Endothelial cell (in vitro differentiated cells): Measurements from ENCODE around the gene GORASP2. TPM values are rescaled to one million over a fixed set of nuclear protein-coding genes. Genes with fewer than 3 reads are reported as not detected.

Experiments used
- DNase-seq: peaks from one replicate; pipeline ENCODE4 v3.0.0; 2021; ENCODE audit warnings: low spot score
- H3K27ac Mint-ChIP-seq: one replicate; pipeline ENCODE4 v1.8.0; 2021; ENCODE audit warnings: mixed read lengths, inconsistent platforms; ENCODE audit not compliant: unreplicated experiment
- H3K27me3 Mint-ChIP-seq: one replicate; pipeline ENCODE4 v1.8.0; 2021; ENCODE audit warnings: mild to moderate bottlenecking, moderate library complexity, mixed read lengths, inconsistent platforms; ENCODE audit not compliant: unreplicated experiment
- H3K36me3 Mint-ChIP-seq: one replicate; pipeline ENCODE4 v1.8.0; 2021; ENCODE audit warnings: mild to moderate bottlenecking, low read depth, mixed read lengths, inconsistent platforms; ENCODE audit not compliant: unreplicated experiment
- H3K4me1 Mint-ChIP-seq: one replicate; pipeline ENCODE4 v1.8.0; 2021; ENCODE audit warnings: mild to moderate bottlenecking, mixed read lengths, inconsistent platforms; ENCODE audit not compliant: unreplicated experiment
- H3K4me3 Mint-ChIP-seq: one replicate; pipeline ENCODE4 v1.8.0; 2021; ENCODE audit warnings: mild to moderate bottlenecking, mixed read lengths, inconsistent platforms; ENCODE audit not compliant: unreplicated experiment
- H3K9me3 Mint-ChIP-seq: one replicate; pipeline ENCODE4 v1.8.0; 2021; ENCODE audit warnings: mixed read lengths, inconsistent platforms; ENCODE audit not compliant: unreplicated experiment
- total RNA-seq: library from RNA; stranded (reverse); fragmentation: NEBNext Ultra II Directional; extraction: Animal tissue kit (Norgen Biotek cat#: 25700); gene quantifications from one replicate; pipeline ENCODE4 v1.2.1, GENCODE V29; 2021; ENCODE audit not compliant: unreplicated experiment
- TF ChIP-seq, protein P1 (sequence below): fragments of 200-600 bp; sonication (generic); IDR thresholded peaks from one replicate; pipeline ENCODE4 v1.5.0; 2021; ENCODE audit warnings: antibody characterized with exemption; ENCODE audit not compliant: unreplicated experiment

Gene GORASP2
- total RNA-seq, 1 donor from 2014 or later, result 71.9 TPM

DNA sequence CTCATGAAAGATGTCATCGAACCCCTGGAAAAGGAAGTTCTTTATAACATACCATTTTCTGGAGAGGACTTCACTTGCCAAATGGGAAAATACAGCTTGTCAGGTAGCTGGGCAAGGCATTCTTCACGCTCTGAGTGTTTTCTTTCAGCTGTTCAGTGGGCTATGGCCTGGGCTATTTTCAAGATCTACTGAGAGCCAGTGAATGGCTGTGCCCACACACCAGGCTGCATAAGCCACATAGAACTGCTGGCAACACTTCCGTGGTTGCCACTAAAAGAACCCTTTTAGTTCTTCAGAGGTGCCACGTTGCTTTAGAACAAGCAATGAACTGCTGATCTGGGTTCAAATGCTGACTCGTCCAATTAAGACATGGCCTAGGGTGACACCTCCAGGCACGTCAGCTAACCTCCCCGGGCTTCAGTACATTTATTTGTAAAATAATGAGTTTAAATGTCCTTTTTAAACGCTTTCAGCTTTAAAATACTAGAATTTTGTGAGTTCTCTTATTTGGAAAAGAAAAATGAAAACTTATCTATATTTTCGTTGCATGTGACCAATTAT is 36.6 kb upstream of the GORASP2 start:
- Mint-ChIP-seq H3K27ac (no peak overlapping the region), H3K27me3 (no peaks in the 10 kb centered on the region), H3K4me1 (no peaks in the 10 kb centered on the region), H3K36me3 (no peaks in the 10 kb centered on the region), H3K9me3 (no peaks in the 10 kb centered on the region), H3K4me3 (no peak overlapping the region)
- TF ChIP-seq, protein P1, sequence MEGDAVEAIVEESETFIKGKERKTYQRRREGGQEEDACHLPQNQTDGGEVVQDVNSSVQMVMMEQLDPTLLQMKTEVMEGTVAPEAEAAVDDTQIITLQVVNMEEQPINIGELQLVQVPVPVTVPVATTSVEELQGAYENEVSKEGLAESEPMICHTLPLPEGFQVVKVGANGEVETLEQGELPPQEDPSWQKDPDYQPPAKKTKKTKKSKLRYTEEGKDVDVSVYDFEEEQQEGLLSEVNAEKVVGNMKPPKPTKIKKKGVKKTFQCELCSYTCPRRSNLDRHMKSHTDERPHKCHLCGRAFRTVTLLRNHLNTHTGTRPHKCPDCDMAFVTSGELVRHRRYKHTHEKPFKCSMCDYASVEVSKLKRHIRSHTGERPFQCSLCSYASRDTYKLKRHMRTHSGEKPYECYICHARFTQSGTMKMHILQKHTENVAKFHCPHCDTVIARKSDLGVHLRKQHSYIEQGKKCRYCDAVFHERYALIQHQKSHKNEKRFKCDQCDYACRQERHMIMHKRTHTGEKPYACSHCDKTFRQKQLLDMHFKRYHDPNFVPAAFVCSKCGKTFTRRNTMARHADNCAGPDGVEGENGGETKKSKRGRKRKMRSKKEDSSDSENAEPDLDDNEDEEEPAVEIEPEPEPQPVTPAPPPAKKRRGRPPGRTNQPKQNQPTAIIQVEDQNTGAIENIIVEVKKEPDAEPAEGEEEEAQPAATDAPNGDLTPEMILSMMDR, result no peak
- no peak for DNase-seq

DNA sequence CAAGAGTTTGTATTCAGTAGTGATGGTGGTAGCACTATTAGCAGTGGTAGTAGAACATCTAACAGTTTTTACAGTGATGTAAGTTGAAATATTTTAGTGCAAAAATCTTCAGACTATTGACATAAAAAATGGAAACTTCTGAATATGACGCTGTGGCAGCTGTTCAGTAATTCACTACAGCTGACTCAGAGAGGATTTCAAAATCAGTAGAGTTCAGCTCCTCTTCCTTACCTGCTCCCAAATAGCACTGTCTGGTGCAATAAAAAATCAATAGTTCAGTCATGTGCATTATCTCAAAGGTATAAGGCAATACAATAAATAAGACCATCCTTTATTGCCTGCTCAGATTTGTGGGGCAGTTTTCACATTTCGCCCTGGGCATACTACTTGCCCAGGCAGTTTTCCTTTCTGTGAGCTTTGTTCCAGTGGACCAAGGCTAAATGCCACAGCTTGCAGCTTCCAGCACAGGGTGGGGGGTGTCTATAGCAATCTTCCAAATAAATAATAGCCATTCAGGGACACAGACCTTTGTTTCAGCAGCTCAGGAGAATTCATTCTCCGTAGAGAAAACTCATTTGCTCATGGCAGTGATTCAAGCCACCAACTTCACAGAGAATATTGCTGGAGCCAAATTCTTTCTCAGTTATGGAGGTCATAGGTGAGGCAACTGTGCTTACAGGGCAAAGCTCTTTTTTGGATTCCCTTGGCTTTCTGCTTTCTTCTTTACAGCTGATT is 33.9 kb upstream of the GORASP2 start:
- Mint-ChIP-seq H3K27ac (no peak overlapping the region), H3K9me3 (no peaks in the 10 kb centered on the region), H3K36me3 (no peaks in the 10 kb centered on the region), H3K4me3 (no peak overlapping the region), H3K27me3 (no peaks in the 10 kb centered on the region), H3K4me1 (no peaks in the 10 kb centered on the region)
- DNase-seq, result no peak
- TF ChIP-seq, protein P1, result no peak

DNA sequence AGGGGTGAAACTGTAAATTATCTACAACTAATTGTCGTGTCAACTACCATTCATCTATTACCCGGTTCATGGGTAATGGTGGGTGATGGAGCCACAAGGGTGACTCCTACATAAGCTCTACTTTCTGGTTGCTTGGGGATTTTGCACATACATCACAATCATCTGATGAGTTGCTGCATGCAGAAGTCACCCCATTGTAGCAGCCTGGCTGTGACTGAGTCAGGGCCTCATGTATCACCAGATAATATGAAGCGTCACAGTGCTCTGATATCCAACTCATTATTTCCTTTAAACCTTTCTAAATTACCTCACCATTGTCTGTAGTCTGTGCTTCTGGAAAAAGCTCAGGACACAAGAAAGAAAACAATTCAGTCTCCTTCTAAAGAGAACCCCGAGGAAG is 32.4 kb upstream of the GORASP2 start:
- no peaks in the 10 kb centered on the region for H3K36me3 Mint-ChIP-seq
- H3K4me1 Mint-ChIP-seq, result no peaks in the 10 kb centered on the region
- H3K4me3 Mint-ChIP-seq, result no peak overlapping the region
- TF ChIP-seq, protein P1, result no peak
- no peak for DNase-seq
- no peaks in the 10 kb centered on the region for H3K9me3 Mint-ChIP-seq
- H3K27ac Mint-ChIP-seq, result no peak overlapping the region
- no peaks in the 10 kb centered on the region for H3K27me3 Mint-ChIP-seq

DNA sequence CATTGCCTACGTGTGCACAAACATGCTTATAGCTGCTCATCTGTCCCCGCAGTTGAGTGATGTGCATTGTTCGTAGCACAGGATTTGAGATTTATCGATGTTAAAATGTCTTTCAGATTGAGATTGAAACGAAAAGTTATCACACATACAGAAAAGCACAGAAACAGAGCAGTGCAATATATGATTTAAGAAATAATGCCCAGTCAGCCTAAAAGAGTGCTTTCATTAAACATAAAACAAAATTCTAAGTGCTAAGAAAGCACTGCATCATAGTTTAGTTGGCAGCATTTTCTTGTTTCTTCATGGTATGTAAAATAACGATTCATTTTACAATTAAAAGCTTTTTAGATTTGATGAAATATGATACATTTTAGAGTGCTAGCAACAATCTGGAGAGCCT is 31.9 kb upstream of the GORASP2 start:
- no peak overlapping the region for H3K27ac Mint-ChIP-seq
- TF ChIP-seq, protein P1, result no peak
- H3K9me3 Mint-ChIP-seq, result no peaks in the 10 kb centered on the region
- H3K4me3 Mint-ChIP-seq, result no peak overlapping the region
- DNase-seq, result no peak
- H3K4me1 Mint-ChIP-seq, result no peaks in the 10 kb centered on the region
- no peaks in the 10 kb centered on the region for H3K27me3 Mint-ChIP-seq
- H3K36me3 Mint-ChIP-seq, result no peaks in the 10 kb centered on the region

DNA sequence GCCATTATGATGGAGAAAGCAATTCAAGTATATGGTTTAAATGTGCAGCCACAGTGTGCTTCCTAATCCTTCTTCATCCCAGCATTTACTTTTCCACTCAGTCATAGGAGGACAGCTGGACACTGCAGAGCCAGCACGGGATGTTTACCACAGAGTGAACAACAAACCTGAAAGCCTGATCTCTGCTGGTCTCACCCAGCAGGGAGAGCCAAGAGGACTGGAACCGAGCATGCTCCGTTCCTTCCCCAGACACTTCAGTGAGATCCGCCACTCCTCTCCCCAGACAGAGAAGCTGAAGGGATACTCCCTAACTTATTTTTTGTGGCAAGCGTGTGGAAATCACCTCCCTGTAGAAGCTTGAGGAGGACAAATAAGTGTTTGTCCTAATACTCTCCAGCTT is 23.2 kb upstream of the GORASP2 start:
- Mint-ChIP-seq H3K36me3 (peaks cover 3% of the 10 kb centered on the region), H3K4me3 (no peak overlapping the region), H3K27me3 (peaks cover 2% of the 10 kb centered on the region), H3K9me3 (no peaks in the 10 kb centered on the region), H3K27ac (no peak overlapping the region), H3K4me1 (no peaks in the 10 kb centered on the region)
- DNase-seq, result no peak
- TF ChIP-seq, protein P1, result no peak
